ENCODE results near the gene OSR1. TPM values are rescaled to one million over a fixed set of nuclear protein-coding genes. Genes with fewer than 3 reads are reported as not detected.

The OSR1 gene
- total RNA-seq, 1 experiment from 2014 or later, result 4.4 TPM

GRCh38 chr2:19355416-19355821 is 3.0 kb downstream of the OSR1 start:
- TF ChIP-seq POLR2AphosphoS5 (IDR thresholded peaks at IDR 0.05; ENCODE audit: low read depth, low read length) (no peak), REST (IDR thresholded peaks at IDR 0.05; ENCODE audit: insufficient read depth in 1 of 2, low read depth in 2 of 2, low read length in 1 of 2) (no peak), SIN3A (IDR thresholded peaks at IDR 0.05; ENCODE audit: borderline replicate concordance, insufficient read depth, low read depth, low read length) (no peak), TCF7L2 (IDR thresholded peaks at IDR 0.05; ENCODE audit: low read depth, low read length) (no peak), CTCF (IDR thresholded peaks at IDR 0.05) (no peak)
- BruUV-seq (replicated peaks), result no TSS peak
- H3K36me3 ChIP-seq (ENCODE audit: control insufficient read depth, insufficient read depth, low read length), result no peaks in the 10 kb centered on the region
- no peak overlapping the region for H3K27ac ChIP-seq (ENCODE audit: low read length)
- ChIA-PET CTCF (interaction anchor here (0.6 kb wide), 2 partner anchors 9 to 58 kb away, joined by 3 read pairs; no protein-coding TSS in a partner anchor), POLR2A (no interaction called here)
- H3K9me3 ChIP-seq (ENCODE audit: control insufficient read depth, insufficient read depth, low read depth, low read length), result no peaks in the 10 kb centered on the region
- H3K27me3 ChIP-seq (ENCODE audit: control insufficient read depth, insufficient read depth, low read length), result peaks cover 4% of the 10 kb centered on the region; the same call in 1 of the 2 replicates
- ATAC-seq (no peak), DNase-seq (ENCODE audit: low read depth, low spot score) (no peak)
- peak overlapping the region in 1 of 2 experiments; percentile 66; a peak in 1 of 4 replicates for H3K4me3 ChIP-seq (ENCODE audit: low read depth in 2 of 2, low read length in 2 of 2)
- peaks cover 5% of the 10 kb centered on the region; the same call in 1 of the 2 replicates for H3K4me1 ChIP-seq (ENCODE audit: control insufficient read depth, insufficient read depth, low read length)
- in situ Hi-C loops (cut with HindIII; ENCODE audit: low pct_unique_long_range_greater_than_20kb, low sequenced_read_pairs) (no loop called here), intact Hi-C loops (cut with micrococcal nuclease; ENCODE audit: unreplicated experiment) (loop anchor here (5.0 kb wide), 1 partner anchor 507 kb away; no protein-coding TSS in a partner anchor)

- no TSS peak for BruUV-seq (replicated peaks)
- no peak overlapping the region; a peak in 1 of 4 replicates for H3K4me3 ChIP-seq (ENCODE audit: low read depth in 2 of 2, low read length in 2 of 2)
- ChIA-PET CTCF (interaction anchor here (0.6 kb wide), 1 partner anchor 58 kb away, joined by 3 read pairs; no protein-coding TSS in a partner anchor), POLR2A (no interaction called here)
- no peak for TF ChIP-seq REST (IDR thresholded peaks at IDR 0.05; ENCODE audit: insufficient read depth in 1 of 2, low read depth in 2 of 2, low read length in 1 of 2)
- H3K27ac ChIP-seq (ENCODE audit: low read length), result no peak overlapping the region; the same call in 1 of the 2 replicates
- in situ Hi-C loops (cut with HindIII; ENCODE audit: low pct_unique_long_range_greater_than_20kb, low sequenced_read_pairs) (no loop called here), intact Hi-C loops (cut with micrococcal nuclease; ENCODE audit: unreplicated experiment) (loop anchor here (5.0 kb wide), 1 partner anchor 507 kb away; no protein-coding TSS in a partner anchor)
- no peak for DNase-seq (ENCODE audit: low read depth, low spot score)
- no peaks in the 10 kb centered on the region for H3K36me3 ChIP-seq (ENCODE audit: control insufficient read depth, insufficient read depth, low read length)
- no peak for ATAC-seq
- no peaks in the 10 kb centered on the region for H3K9me3 ChIP-seq (ENCODE audit: control insufficient read depth, insufficient read depth, low read depth, low read length)
- H3K27me3 ChIP-seq (ENCODE audit: control insufficient read depth, insufficient read depth, low read length), result peaks cover 4% of the 10 kb centered on the region; the same call in 1 of the 2 replicates
- peaks cover 5% of the 10 kb centered on the region; the same call in 1 of the 2 replicates for H3K4me1 ChIP-seq (ENCODE audit: control insufficient read depth, insufficient read depth, low read length)
Observed at GRCh38 chr2:19355014-19355405, 3.4 kb downstream of the OSR1 start.
